Measurements from ENCODE around the gene S100B.
A peak's percentile ranks its signal among the peaks of the same experiment; 100 is the strongest.

The S100B gene

DNA sequence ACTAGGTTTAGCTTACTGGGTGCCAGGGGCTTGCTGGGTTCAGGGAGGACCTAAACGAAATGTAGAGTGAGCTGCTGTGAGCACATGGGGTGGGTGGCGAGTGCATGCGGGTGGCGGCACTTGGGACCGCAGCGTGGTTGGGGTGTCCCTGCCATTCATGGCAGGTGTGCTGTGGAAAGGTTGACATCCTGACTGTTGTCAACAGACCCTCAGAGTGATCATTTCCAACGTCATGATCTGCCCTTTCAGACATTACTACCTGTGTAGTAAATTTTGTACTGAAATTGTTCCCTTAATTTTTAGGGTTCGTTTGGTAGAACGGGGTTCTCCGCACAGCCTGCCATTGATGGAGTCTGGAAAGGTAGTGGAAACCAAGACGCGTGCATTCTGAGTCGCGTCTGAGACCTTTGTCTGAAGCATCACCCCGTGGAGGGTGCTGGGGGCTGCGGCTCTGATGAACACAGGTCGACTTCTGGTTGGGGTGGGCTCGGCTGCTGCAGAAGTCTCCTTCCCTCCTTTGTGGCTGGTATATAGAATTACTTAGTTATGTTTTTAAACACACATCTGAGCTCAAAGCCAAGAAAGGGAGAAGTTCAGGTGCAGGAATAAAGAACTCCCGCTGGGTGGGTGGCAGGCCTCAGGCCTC lies 43.3 kb downstream of the S100B start:
- H3K9me3 Mint-ChIP-seq = no peaks in the 10 kb centered on the region
- H3K36me3 Mint-ChIP-seq (ENCODE audit: low read depth) = peaks cover 67% of the 10 kb centered on the region
- no peak overlapping the region for H3K27ac Mint-ChIP-seq
- H3K4me3 Mint-ChIP-seq = no peak overlapping the region
- peaks cover 3% of the 10 kb centered on the region for H3K27me3 Mint-ChIP-seq (ENCODE audit: low read depth)
- peaks cover 7% of the 10 kb centered on the region for H3K4me1 Mint-ChIP-seq
- TF ChIP-seq, protein P1, sequence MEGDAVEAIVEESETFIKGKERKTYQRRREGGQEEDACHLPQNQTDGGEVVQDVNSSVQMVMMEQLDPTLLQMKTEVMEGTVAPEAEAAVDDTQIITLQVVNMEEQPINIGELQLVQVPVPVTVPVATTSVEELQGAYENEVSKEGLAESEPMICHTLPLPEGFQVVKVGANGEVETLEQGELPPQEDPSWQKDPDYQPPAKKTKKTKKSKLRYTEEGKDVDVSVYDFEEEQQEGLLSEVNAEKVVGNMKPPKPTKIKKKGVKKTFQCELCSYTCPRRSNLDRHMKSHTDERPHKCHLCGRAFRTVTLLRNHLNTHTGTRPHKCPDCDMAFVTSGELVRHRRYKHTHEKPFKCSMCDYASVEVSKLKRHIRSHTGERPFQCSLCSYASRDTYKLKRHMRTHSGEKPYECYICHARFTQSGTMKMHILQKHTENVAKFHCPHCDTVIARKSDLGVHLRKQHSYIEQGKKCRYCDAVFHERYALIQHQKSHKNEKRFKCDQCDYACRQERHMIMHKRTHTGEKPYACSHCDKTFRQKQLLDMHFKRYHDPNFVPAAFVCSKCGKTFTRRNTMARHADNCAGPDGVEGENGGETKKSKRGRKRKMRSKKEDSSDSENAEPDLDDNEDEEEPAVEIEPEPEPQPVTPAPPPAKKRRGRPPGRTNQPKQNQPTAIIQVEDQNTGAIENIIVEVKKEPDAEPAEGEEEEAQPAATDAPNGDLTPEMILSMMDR (IDR thresholded peaks at IDR 0.05; ENCODE audit: unreplicated experiment in 3 of 3) = no peak

GRCh38 chr21:46560568-46561444 lies 44.1 kb downstream of the S100B start:
- Mint-ChIP-seq H3K27me3 (ENCODE audit: low read depth) (peaks cover 3% of the 10 kb centered on the region), H3K9me3 (no peaks in the 10 kb centered on the region), H3K4me3 (no peak overlapping the region), H3K36me3 (ENCODE audit: low read depth) (peaks cover 67% of the 10 kb centered on the region), H3K27ac (no peak overlapping the region), H3K4me1 (peaks cover 7% of the 10 kb centered on the region)
- TF ChIP-seq, protein P1 (IDR thresholded peaks at IDR 0.05; ENCODE audit: unreplicated experiment in 3 of 3) = no peak

DNA sequence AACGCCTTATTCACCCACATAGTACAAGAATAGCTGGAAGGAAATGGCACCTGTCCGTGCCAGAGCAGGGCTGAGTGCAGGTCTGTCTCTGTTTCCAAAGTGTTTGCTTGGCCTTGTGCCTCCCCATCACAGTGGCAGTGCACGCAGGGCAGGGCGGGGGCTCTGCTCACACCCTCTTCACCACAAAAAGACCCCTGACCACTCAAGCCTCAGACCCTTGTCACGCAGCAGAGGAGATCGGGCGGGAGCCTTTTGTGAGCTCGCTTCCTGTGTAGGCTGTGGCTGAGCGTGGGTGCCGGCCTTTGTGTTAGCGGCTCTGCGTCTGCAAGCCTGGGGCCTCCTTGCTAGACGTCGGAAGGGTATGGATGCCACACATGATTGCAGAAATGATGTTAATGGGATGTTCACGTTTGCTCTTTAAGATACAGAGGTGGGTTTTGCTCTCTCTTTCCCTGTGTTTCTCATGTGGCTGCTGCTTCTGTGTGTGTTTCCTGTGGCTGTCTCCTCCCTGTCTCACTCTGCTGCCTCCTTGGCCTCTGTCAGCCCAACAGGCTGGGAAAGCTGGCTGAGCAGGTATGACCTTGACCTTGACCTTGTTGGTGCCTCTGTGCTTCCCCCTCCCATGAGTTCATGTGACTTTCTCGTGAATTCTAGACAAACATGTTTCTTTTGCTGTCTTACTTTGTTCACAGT lies 45.4 kb downstream of the S100B start:
- H3K27me3 Mint-ChIP-seq (ENCODE audit: low read depth) = peaks cover 3% of the 10 kb centered on the region
- TF ChIP-seq, protein P1 (IDR thresholded peaks at IDR 0.05; ENCODE audit: unreplicated experiment in 3 of 3) = no peak
- peak overlapping the region in 1 of 3 experiments; percentile 86 for H3K27ac Mint-ChIP-seq
- H3K4me1 Mint-ChIP-seq = no peaks in the 10 kb centered on the region
- H3K9me3 Mint-ChIP-seq = no peaks in the 10 kb centered on the region
- H3K36me3 Mint-ChIP-seq (ENCODE audit: low read depth) = peaks cover 61% of the 10 kb centered on the region
- no peak overlapping the region for H3K4me3 Mint-ChIP-seq

DNA sequence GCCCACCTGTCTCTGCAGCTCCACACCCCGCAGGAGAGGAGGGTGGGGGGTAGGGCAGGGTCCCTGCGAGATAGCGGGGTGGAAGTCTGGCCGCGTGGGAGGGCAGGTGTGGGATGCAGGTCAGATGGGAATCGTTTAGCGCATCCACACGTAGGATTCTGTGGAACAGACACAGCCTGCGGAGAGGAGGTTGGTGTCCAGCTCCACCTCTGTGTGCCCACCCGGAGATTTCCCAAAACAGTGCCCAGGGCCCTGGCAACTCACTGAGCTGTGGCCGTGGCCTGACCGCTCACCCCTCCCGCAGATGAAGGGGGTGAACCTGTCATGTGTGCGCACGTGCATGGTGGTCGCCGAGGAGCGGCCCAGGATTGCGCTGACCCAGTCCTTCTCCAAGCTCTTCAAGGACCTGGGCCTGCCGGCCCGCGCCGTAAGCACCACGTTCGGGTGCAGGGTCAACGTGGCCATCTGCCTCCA lies 46.9 kb downstream of the S100B start:
- TF ChIP-seq, protein P1 (IDR thresholded peaks at IDR 0.05; ENCODE audit: unreplicated experiment in 3 of 3) = no peak
- peaks cover 63% of the 10 kb centered on the region for H3K36me3 Mint-ChIP-seq (ENCODE audit: low read depth)
- no peaks in the 10 kb centered on the region for H3K9me3 Mint-ChIP-seq
- H3K27ac Mint-ChIP-seq = no peak overlapping the region
- H3K4me3 Mint-ChIP-seq = no peak overlapping the region
- H3K27me3 Mint-ChIP-seq (ENCODE audit: low read depth) = peaks cover 3% of the 10 kb centered on the region
- no peaks in the 10 kb centered on the region for H3K4me1 Mint-ChIP-seq

GRCh38 chr21:46557469-46557868 lies 47.4 kb downstream of the S100B start:
- Mint-ChIP-seq H3K27ac (no peak overlapping the region), H3K4me1 (no peaks in the 10 kb centered on the region), H3K9me3 (no peaks in the 10 kb centered on the region), H3K4me3 (no peak overlapping the region), H3K36me3 (ENCODE audit: low read depth) (peaks cover 58% of the 10 kb centered on the region), H3K27me3 (ENCODE audit: low read depth) (peaks cover 3% of the 10 kb centered on the region)
- TF ChIP-seq, protein P1 (IDR thresholded peaks at IDR 0.05; ENCODE audit: unreplicated experiment in 3 of 3) = no peak
